GM19455 (cell line): Measurements from ENCODE around the gene RAB18.
"Not testable (repeated sequence)": the region's sequence is repeated elsewhere in the genome, so short reads cannot be mapped to it uniquely, and the experiment has no call there.

Experiments
- ATAC-seq: cut with Tn5 transposase; IDR thresholded peaks from one replicate; pipeline ENCODE4 v1.9.1; 2021; ENCODE audit not compliant: unreplicated experiment

Gene RAB18

DNA sequence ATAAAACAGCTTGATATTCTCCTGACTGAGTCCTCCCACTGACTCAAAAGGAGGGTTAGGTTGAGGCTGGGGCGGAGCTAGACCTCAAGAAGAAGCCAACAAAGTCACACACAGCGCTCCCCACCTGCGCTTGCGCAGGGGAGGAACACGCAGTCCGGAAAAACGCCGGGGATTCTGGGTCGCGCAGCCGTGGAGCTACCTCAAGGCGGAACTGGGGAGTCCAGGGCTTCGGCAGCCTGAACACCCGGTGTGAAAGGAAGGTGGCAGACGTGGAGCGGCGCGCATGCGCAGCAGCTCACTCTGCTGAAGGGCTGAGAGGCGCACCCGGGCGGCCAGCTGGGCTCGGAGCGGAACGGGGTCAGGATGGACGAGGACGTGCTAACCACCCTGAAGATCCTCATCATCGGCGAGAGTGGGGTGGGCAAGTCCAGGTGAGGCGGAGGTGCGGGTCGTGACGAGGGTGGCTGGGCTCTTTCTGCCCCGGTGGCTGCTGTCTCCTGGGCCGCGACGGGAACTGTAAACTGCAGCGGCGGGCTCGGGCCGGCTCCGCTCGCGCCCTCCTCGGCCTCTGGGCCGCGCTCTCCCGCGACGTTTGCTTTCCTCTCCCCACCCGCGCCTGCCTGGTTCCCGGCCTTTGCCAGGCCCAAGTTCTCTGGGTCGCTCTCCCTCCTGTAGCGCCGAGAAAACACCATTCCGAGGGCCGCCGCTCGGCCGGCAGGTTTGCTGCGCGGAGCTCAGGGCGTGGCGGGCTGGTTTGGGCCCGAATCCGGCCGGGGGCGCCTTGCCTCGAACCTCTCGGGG is at the start of gene RAB18:
RAB18 (plus strand) TSS at position 298 of the 801 bp plus-strand sequence; CDS start at position 364, 66 bp downstream.
- ATAC-seq: peak; percentile 98

GRCh38 chr10:27454837-27455236 is 49.3 kb upstream of the RAB18 start:
- no peak for ATAC-seq

GRCh38 chr10:27457261-27457945 is 46.7 kb upstream of the RAB18 start:
- ATAC-seq: no peak

DNA sequence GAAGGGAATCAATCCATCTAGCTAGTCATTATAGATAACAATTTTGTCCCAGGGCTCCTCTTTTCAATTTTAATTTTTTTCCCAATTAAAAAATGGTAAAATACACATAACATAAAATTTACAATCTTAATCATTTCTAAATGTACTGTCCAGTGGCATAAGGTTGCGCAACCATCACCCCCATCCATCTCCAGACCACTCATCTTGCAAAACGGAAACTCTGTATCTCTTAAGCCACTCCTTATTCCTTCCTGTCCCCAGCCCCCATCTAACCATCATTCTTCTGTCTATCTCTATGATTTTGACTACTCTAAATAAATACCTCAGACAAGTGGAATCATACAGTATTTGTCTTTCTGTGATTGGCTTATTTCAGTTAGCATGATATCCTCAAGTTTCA is 46.1 kb upstream of the RAB18 start:
- ATAC-seq: no peak

DNA sequence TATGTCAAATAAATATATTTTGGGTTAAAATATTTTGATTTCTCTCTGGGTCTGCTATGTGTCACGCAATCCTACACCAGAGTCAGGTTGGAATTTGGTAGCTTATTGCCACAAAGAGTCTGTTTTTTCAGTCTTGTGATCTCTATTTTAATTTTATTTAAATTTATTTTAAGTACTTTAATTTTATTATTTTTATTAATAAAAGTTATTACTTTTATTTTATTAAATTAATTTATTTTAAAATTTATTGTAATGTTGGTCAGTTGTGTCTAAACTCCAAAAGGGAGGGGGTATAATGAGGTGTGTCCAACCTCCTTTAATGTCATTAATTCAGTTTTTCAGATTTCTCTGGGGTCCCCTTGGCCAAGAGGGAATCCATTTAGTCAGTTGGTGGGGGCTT is 42.8 kb upstream of the RAB18 start:
- no peak for ATAC-seq

- no peak for ATAC-seq
These were observed 40.1 kb upstream of the RAB18 start for GRCh38 chr10:27463961-27464360.

GRCh38 chr10:27464993-27465392 is 39.1 kb upstream of the RAB18 start:
- ATAC-seq: no peak

DNA sequence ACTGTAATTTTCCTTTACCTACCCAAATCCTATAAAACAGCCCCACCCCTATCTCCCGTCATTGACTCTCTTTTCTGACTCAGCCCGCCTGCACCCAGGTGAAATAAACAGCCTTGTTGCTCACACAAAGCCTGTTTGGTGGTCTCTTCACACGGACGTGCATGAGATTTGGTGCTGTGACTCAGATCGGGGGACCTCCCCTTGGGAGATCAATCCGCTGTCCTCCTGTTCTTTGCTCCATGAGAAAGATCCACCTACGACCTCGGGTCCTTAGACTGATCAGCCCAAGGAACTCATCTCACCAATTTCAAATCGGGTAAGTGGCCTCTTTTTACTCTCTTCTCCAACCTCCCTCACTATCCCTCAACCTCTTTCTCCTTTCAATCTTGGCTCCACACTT is 38.5 kb upstream of the RAB18 start:
- ATAC-seq: not testable (repeated sequence)

GRCh38 chr10:27470885-27471284 is 33.2 kb upstream of the RAB18 start:
- ATAC-seq: no peak

DNA sequence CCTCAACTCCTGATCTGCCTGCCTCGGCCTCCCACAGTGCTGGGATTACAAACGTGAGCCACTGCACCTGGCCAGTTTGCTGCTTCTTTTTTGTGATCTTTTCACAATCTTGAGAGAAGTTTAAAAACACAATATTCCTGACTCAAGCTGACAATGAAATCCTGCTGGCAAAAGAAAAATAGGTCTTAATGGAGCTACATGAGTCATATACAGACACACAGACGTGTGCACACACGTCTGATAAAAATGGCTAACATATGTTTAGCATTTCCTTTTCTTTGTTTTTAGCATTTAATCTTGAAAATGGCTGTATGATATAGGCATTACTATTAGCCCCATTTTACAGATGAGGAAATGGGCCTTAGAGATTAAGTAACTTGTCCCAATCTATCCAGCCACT is 29.4 kb upstream of the RAB18 start:
- no peak for ATAC-seq

GRCh38 chr10:27479016-27479415 is 25.1 kb upstream of the RAB18 start:
- no peak for ATAC-seq

DNA sequence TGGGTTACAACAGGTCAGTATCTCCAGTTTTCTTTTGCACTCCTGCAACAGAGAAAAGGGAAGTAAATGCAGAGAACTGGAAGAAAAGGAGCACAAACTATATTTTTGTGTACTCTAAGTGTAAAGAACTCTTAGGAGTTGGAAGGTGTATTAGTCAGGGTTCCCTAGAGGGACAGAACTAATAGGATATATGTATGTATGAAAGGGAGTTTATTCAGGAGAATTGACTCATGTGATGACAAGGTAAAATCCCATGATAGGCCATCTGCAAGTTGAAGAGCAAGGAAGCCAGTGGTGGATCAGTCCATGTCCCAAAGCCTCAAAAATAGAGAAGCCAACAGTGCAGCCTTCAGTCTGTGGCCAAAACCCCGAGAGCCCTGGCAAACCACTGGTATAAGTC is 22.6 kb upstream of the RAB18 start:
- no peak for ATAC-seq

- ATAC-seq: no peak
These were observed 20.8 kb upstream of the RAB18 start for GRCh38 chr10:27482984-27483956.

GRCh38 chr10:27485368-27485767 is 18.7 kb upstream of the RAB18 start:
- no peak for ATAC-seq

GRCh38 chr10:27485986-27486385 is 18.1 kb upstream of the RAB18 start:
- ATAC-seq: no peak

DNA sequence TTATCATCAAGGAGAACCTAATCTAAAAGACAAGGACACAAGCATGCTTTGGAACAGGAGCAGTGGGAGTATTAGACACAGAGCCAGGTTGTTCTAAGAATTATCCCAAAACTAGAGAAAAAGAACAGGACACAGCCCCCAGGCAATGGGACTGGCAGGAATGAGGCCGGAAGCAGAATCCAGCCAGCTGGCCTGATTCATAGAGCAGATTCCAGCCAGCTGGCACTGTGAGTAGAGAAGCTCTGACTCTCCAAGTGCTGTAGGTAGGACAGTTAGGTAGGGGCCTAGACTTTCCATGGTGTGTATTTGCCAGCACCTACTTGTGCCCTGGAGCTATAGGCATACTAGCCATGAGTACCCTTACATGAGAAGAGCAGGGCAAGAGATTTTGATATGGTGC is 13.3 kb upstream of the RAB18 start:
- ATAC-seq: no peak

GRCh38 chr10:27494116-27494805 is 9.8 kb upstream of the RAB18 start:
- no peak for ATAC-seq

DNA sequence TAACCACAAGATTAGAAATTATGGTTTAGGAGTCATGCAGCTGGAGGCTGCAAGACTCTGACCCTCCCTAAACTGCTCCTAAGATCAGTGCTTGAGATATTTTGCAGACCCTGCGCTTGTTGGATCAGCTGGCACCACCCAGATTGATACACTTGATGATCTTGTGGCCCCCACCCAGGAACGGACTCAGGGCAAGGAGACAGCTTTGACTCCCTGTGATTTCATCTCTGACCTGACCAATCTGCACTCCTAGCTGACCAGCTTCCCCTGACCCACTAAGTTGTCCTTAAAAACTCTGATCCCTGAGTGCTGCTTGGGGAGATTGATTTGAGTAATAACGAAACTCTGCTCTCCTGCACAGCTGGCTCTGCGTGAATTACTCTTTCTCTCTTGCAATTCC is 8.0 kb upstream of the RAB18 start:
- no peak for ATAC-seq

DNA sequence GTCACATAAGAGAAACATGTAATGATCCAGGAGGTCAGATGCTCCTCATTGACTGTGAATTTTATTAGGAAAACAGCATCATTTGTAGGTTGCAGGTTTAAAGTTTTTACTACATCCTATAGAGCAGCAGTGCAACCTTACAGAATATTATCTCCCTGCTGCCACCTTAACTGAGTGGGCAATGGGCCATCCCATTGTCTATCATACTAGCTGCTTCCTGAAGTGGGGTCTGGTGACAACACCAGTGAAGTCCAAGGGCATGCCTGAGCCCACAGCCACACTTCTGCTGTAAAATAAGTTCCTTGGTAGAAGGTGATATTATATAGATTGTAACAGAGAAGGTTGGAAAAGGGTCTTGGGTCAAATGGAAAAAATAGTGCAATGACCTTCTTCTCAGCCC is 4.0 kb upstream of the RAB18 start:
- ATAC-seq: no peak

DNA sequence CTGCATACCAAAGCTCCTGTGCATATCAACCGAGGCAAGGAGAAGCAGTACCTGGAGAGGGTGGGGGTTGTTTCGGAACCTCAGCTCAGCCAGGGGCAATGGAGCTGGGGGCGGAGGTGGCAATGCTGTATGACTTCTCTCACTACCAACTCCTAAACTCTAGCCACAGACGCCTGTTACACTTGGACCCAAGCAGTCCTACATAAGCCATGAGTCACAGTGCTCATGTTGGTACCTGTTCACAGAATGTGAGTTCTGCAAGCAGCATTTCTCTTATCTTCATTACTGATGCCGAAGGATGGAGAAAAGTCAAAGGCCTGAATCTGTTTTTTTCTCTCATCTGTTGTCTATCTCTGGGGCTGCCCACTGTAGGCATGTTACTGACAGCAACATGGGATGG is 3.2 kb upstream of the RAB18 start:
- ATAC-seq: no peak

- ATAC-seq: no peak
These were observed 552 bp upstream of the RAB18 start for GRCh38 chr10:27503498-27504006.
